ENCODE results near the gene MNAT1. TPM values are rescaled to one million over a fixed set of nuclear protein-coding genes. Genes with fewer than 3 reads are reported as not detected.
"Not testable (repeated sequence)": the region's sequence is repeated elsewhere in the genome, so short reads cannot be mapped to it uniquely, and the experiment has no call there.

The MNAT1 gene
- total RNA-seq, 4 donors from 2014 or later = 4.4 to 69.7 (median 46.9) TPM

DNA sequence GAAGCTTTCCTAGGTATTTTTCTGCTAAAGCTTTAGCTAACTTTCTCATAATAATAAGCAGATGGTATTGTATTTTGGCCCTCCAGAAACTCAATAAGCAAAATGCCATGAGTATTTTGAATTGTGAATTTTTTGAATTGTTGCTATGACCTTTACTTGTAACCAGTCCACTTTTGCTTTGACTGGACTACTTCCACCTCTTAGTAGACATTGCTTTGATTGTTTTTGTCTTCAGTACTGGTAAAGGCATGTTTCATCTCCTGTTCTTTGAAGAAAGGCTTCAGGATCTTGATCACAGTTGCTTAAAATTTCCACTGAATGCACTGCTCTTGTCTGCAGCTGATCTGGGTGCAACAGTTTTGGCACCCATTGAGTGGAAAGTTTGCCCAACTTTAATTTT lies 144.0 kb downstream of the MNAT1 start:
- Histone ChIP-seq H3K27ac (no peak overlapping the region), H3K9me3 (no peaks in the 10 kb centered on the region), H3K4me1 (no peaks in the 10 kb centered on the region), H3K27me3 (no peaks in the 10 kb centered on the region), H3K36me3 (no peaks in the 10 kb centered on the region), H3K4me3 (no peak overlapping the region)
- DNase-seq = no peak
- TF ChIP-seq, protein P1, sequence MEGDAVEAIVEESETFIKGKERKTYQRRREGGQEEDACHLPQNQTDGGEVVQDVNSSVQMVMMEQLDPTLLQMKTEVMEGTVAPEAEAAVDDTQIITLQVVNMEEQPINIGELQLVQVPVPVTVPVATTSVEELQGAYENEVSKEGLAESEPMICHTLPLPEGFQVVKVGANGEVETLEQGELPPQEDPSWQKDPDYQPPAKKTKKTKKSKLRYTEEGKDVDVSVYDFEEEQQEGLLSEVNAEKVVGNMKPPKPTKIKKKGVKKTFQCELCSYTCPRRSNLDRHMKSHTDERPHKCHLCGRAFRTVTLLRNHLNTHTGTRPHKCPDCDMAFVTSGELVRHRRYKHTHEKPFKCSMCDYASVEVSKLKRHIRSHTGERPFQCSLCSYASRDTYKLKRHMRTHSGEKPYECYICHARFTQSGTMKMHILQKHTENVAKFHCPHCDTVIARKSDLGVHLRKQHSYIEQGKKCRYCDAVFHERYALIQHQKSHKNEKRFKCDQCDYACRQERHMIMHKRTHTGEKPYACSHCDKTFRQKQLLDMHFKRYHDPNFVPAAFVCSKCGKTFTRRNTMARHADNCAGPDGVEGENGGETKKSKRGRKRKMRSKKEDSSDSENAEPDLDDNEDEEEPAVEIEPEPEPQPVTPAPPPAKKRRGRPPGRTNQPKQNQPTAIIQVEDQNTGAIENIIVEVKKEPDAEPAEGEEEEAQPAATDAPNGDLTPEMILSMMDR (IDR thresholded peaks at IDR 0.05) = no peak
- TF ChIP-seq POLR2A (IDR thresholded peaks at IDR 0.05) = no peak
- intact Hi-C loops (cut with DNase I; ENCODE audit: low total_unique reads) = no loop called here

DNA sequence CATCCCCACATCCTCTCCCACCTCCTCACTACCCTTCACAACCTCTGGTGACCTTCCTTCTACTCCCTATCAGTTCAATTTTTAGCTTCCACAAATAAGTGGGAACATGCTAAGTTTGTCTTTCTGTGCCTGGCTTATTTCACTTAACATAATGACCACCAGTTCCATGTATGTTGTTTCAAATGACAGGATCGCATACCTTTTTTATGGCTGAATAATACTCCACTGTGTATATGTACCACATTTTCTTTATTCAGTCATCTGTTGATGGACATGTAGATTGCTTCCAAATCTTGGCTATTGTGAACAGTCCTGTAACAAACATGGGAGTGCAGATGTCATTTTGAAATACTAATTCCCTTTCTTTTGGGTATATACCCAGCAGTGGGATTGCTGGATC lies 147.7 kb downstream of the MNAT1 start:
- Histone ChIP-seq H3K4me1 (no peaks in the 10 kb centered on the region), H3K9me3 (peaks cover 0 to 8% of the 10 kb centered on the region in 2 donors), H3K27me3 (no peaks in the 10 kb centered on the region), H3K27ac (no peak overlapping the region), H3K4me3 (no peak overlapping the region), H3K36me3 (no peaks in the 10 kb centered on the region)
- no peak for TF ChIP-seq POLR2A (IDR thresholded peaks at IDR 0.05)
- TF ChIP-seq, protein P1 (IDR thresholded peaks at IDR 0.05) = no peak
- DNase-seq = no peak
- intact Hi-C loops (cut with DNase I; ENCODE audit: low total_unique reads) = no loop called here

DNA sequence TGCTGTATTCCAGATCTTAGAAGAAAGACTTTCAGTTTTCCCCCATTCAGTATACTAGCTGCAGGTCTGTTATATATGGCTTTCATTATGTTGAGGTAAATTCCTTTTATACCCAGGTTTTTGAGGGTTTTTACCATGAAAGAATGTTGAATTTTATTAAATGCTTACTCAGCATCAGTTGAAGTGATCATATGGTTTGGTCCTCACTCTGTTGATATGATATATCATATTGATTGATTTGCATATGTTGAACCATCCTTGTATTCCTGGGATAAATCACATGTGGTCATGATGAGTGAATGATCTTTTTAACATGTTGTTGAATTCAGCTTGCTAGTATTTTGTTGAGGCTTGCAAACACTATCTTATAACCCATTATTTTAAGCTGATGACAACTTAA lies 149.6 kb downstream of the MNAT1 start:
- Histone ChIP-seq H3K4me3 (no peak overlapping the region), H3K36me3 (no peaks in the 10 kb centered on the region), H3K4me1 (no peaks in the 10 kb centered on the region), H3K9me3 (peaks cover 0 to 8% of the 10 kb centered on the region in 2 donors), H3K27ac (no peak overlapping the region), H3K27me3 (no peaks in the 10 kb centered on the region)
- TF ChIP-seq, protein P1 (IDR thresholded peaks at IDR 0.05) = no peak
- no peak for TF ChIP-seq POLR2A (IDR thresholded peaks at IDR 0.05)
- intact Hi-C loops (cut with DNase I; ENCODE audit: low total_unique reads) = no loop called here
- DNase-seq = no peak

DNA sequence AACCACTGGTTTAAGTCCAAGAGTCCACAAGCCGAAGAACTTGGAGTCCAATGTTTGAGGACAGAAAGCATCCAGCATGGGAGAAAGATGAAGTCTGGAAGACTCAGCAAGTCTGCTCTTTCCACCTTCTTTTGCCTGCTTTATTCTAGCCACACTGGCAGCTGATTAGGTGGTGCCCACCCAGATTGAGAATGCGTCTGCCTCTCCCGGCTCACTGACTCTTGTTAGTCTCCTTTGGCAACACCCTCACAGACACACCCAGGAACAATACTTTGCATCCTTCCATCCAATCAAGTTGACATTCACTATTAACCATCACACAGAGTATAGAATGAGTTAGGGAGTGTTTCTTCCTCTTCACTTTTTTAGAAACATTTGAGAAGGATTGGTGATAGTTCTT lies 156.1 kb downstream of the MNAT1 start:
- H3K4me1 ChIP-seq; H3K27ac ChIP-seq; intact Hi-C loops (cut with DNase I; ENCODE audit: low total_unique reads); H3K36me3 ChIP-seq; H3K27me3 ChIP-seq; H3K9me3 ChIP-seq; H3K4me3 ChIP-seq; DNase-seq: not testable (repeated sequence)

DNA sequence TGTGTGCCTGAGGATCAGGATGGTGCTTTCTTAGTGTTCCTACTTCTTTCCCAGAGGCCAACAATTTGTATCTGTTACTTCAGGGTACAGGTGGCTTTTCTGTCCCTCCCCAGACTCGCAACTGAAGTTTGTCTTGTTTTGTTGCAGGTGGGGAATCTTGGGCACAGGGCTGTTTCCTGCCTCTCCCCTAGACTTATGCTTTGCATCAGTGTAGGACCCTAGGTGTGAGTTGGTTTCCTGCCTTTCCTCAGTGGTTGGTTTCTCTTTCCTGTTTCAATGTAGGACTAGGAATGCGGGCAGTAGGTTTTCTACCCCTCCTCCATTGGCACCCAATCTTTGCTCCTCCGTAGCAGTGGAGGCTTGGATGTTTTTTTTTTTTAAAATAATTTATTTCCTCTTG lies 159.3 kb downstream of the MNAT1 start:
- H3K9me3 ChIP-seq = no peaks in the 10 kb centered on the region
- DNase-seq = no peak
- H3K4me3 ChIP-seq = no peak overlapping the region
- no peak overlapping the region for H3K27ac ChIP-seq
- no peaks in the 10 kb centered on the region for H3K4me1 ChIP-seq
- H3K36me3 ChIP-seq = no peaks in the 10 kb centered on the region
- no peaks in the 10 kb centered on the region for H3K27me3 ChIP-seq
- TF ChIP-seq, protein P1 (IDR thresholded peaks at IDR 0.05) = no peak
- TF ChIP-seq POLR2A (IDR thresholded peaks at IDR 0.05) = no peak
- intact Hi-C loops (cut with DNase I; ENCODE audit: low total_unique reads) = no loop called here

DNA sequence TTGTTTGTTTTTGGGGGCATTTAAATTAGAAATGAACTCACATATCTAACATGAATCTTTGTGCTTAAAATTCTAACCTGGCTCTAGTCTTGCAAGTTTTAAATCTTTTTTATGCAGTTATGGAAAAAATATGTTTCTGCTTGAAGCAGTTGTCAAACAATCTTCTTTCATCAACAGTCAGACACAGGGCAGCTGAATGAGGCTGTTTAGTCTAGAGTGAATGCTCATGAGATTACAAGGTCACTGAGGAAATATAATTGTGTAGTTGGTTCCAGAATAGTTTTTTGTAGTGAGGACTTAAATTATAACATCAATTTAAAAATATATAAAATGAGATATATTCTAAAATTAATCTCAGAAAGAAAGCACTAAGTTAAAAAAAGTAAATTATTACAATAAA lies 169.8 kb downstream of the MNAT1 start:
- Histone ChIP-seq H3K36me3 (no peaks in the 10 kb centered on the region), H3K4me1 (no peaks in the 10 kb centered on the region), H3K27ac (no peak overlapping the region), H3K27me3 (no peaks in the 10 kb centered on the region), H3K4me3 (no peak overlapping the region), H3K9me3 (no peaks in the 10 kb centered on the region)
- intact Hi-C loops (cut with DNase I; ENCODE audit: low total_unique reads) = no loop called here
- no peak for DNase-seq
- TF ChIP-seq, protein P1 (IDR thresholded peaks at IDR 0.05) = no peak
- TF ChIP-seq POLR2A (IDR thresholded peaks at IDR 0.05) = no peak
